NCI-H510A (cell line): ENCODE data around the gene DACH1.
"Not testable (repeated sequence)": the region's sequence is repeated elsewhere in the genome, so short reads cannot be mapped to it uniquely, and the experiment has no call there.

Experiments used
- DNase-seq: peaks from one replicate; lab custom pipeline; 2025; lab: John Stamatoyannopoulos, UW

Gene DACH1

DNA sequence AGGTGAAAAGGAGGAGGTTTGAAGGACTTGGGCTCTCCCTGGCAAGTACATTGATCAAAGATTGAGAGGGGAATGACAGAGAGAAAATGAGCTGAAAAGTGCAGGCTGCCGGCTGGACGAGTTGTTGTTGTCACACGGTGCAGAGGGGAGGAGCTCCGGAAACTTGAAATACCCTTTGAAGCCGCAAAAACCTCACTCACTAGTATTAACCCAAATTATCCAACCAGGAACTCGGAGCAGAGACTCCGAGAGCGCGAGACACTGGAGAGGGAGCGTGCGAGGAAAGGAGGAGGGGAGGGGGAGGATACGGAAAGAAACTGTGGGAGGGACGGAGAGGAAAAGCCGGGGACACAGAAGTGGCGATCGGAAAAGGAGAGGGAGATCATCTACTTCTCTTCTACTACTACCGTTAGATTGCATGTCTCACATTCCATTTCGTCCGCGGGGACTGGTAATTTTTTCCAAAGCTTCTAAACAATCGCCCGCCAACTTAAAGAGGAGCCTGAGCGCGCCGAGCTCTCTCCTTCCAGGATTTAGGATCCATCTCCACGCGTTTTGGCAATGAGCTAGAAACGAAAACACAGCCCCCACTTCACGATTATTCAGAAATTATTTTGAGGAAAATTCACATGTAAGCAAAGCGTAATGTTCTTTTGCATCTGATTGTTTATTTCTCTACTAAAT, at the start of gene DACH1:
TSS of gene DACH1 (minus strand) at position 74 of the 684 bp plus-strand sequence.
- no peak for DNase-seq

DNA sequence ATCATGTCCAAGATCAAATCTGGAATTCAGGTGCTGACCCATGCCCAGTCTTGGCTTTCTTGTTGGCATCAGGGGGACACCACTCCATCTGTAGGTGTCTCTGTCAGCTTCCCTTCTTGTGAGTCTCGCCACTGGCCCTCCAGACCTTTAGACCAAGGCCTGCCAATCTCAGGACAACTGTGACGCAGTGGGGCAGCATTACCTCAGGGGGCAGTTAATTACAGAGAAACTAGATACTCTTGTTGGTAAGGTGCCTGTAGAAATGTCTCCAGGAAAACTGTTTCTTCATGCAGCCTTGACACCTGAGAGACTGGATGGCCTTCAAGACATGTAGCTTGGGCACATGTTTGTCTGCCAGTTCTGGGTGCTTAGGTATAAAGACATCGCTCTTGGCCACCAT, 46.7 kb upstream of the DACH1 start:
- no peak for DNase-seq

DNA sequence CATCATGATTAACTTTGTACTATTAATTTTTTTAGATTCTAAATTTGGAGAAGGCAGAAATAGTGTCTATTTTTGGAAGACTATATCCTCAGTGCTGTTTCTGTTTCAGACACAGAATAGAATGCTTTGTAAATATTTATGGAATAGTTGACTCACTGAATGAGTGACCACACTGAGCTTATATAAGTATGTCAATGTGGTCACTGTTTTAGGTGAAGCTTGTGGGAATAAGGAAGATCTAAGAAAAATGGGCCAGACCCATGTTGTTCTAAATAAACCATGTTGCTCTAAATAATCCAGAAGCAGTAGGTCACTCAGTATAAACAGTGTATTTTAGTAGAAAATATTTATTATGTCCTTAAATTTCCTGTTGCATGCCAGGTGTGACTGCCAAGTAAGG, 45.5 kb upstream of the DACH1 start:
- DNase-seq, result no peak

DNA sequence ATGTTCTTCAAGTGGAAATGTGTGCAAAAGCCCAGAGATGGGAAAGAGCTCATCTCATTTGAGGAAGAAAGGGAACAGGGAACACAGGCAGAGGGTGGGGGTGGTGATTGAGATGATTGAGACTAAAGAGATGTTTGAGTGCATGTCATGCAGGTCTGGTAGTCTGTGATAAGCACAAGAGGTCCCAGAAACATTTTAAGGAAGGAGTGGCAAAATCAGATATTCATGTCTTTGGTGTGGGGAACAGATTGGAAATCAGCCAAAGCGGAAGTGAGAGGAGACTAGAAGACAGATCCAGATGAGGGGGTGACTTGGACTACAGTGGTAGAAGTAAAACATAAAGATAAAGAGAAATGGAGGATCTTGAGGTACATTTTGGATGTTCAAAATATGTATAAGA, 39.4 kb upstream of the DACH1 start:
- DNase-seq, result no peak

DNA sequence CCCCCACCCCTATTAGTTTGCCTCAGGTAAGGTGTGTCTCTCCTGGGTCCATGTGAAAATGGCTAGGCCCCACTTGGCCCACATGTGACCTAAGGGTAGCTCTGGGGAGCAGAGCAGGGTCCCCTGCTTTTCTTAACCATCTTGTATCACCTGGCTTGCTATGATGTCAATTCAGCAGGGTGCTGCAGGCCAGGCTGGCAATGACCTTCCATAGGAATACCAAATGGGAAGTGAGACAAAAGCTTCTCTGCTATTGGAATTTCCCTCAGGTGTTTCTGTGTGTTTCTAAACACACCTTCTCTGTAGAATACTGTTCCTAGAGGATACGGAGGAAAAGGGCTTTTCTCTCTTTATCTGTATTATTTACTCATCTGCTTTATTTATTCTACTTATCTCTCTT, 35.7 kb upstream of the DACH1 start:
- DNase-seq, result no peak

DNA sequence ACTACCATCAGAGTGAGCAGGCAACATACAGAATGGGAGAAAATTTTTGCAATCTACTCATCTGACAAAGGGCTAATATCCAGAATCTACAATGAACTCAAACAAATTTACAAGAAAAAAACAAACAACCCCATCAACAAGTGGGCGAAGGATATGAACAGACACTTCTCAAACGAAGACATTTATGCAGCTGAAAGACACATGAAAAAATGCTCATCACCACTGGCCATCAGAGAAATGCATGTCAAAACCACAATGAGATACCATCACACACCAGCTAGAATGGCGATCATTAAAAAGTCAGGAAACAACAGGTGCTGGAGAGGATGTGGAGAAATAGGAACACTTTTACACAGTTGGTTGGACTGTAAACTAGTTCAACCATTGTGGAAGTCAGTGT, 26.5 kb upstream of the DACH1 start:
- not testable (repeated sequence) for DNase-seq

DNA sequence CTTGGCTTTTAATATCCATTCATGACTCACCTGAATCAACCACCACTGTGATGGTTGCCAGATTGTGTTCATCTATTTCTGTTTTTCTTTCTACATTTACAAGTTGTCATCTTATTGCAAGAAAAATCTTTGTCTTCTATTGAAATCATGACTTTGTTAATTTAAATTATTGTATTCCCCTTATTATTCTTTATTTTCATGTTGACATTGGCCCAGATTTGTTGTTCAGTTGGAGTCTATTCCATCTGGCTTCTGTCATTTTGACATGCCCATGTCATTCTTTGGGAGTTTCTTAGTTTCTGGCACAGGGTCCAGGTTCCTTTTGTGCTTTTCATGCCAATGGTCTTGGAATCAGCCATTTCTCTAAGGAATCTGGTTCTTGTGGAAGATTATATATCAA, 19.9 kb upstream of the DACH1 start:
- no peak for DNase-seq

DNA sequence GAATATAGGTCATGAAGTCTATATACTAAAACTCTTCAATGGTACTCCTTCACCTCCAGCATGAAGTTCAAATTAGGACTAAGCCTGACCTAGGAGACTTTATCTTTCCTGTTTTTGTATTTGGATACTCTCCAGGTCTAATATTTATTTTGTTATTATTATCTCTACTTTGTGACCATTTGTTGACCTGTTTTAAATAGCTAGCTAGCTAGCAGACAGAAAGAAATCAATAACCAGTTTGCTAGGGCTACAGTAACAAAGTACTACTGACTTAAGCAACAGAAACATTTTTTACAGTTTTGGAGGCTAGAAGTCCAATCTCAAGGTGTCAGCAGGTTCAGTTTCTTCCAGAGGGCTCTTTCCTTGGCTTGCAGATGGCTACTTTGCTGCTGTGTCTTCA, 15.1 kb upstream of the DACH1 start:
- no peak for DNase-seq

DNA sequence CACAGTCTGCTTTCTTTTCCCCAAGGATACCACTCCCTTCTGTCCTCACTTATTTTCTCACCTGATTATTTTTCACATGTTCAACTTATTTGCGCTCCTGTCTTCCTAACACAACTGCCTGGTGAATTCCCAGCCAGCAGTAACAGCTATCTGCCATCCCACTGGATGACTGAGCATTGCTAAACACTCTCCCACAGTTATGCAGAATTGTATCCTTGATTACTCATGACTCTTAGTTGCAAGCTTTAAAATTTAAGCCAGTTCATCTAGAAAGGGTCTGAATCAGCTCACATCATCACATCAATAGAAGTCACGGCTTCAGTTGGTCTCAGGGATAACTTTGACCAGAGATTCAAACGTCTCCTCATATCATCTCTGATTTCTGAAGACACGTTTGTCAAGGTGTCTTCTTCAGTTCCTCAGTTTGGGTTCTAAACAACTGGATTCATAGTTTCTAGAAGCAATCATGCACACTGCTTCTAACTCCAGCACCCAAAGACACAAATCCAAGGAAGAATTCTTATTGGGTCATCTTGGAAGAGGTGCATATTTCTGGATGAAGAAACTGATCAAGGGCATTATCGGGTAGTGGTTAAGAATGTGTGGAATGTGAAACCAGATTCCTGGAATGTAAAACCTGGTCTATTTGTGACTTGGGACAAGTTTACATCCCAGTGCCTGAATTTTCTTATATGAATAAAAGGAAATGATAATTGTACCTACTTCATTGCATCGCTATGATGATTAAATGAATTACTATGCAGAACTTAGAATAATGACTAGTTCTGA, 13.9 kb upstream of the DACH1 start:
- DNase-seq, result no peak

DNA sequence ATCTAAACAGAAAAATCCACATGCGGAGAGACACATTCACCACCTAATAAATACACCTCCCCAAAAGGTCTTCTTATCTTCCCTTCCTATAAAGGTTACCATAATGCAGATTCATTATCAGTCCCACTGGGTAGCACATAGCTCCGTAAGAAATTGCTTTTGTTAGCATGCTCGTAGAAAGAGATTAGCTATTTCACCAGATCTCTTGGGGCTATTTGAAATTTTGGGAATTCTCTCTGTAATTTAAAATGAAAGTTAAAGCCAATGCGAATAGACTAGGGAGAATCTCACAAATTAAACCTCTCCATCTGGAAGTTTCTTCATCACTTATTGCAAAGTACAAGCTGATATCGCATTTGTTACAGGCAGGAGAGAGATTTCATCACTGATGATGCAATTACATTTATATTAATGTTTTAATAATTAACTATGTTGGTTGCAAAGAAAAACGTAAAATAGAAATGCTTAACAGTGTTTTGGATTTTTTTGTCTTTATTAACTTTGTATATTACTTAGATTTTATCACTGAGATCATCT, 12.9 kb upstream of the DACH1 start:
- no peak for DNase-seq

DNA sequence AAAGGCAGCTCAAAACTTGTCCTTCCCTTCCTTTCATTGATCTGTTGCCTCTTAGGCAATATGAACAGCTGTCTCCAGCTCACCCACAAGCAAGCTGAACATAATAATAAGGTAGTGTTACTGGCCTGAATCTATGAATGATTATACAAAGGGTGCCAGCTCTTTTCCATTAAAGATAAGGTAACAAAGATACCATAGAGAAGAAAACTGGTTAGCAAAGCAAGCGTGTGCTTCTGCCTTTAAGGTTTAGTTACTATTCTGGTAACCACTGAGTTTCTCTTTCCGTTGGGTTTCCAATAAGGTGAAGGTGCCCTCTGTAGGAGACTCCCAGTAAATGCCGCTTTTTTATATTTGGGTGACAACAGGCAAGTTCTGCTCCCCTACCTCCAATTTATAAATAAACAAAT, 12.1 kb upstream of the DACH1 start:
- DNase-seq, result no peak

DNA sequence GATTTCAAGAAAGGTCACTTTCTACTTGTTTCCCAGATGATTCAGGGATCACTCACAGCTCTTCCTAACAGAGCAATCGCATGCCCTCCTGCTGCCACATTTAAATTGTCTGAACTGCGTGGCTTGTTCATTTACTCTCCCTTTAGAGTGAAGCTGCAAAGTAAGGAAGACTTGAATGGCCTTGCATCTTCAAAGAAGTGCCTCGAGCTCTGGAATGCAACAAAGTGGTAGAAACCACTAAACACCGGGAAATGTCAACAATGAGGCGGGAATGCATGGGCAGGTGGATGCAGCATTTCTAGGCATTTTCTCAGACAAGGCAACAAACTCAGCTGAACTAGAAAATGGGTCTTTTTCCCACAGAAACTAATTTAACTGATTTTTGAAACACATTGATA, 10.3 kb upstream of the DACH1 start:
- no peak for DNase-seq

DNA sequence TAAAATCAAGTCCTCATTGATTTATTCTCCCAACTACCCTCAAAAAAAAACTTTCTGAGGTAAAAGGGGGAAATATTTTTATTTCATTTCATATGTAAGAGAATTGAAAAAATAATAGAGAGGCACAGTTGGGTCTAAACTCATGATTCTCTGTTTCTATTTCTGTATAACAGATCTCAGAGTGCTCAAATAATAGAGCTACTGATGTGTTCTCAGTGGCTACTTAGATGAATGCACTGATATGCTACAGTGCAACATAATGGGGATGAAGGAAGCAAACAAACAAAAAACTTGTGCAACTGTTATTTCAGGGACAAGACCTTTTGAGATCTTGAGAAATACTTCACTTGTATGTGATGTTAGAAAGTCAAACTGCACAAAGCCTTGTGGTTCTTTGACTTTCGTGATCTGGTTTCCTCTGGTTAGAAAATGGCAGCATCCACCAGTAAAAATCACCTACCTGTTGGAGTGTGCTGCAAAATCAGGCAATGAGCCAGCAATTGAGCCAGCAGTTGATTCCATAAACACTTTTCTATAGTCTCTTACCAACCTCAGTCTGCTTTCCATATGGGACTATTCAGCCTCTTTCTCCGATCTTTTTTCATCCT, 9.7 kb upstream of the DACH1 start:
- no peak for DNase-seq

DNA sequence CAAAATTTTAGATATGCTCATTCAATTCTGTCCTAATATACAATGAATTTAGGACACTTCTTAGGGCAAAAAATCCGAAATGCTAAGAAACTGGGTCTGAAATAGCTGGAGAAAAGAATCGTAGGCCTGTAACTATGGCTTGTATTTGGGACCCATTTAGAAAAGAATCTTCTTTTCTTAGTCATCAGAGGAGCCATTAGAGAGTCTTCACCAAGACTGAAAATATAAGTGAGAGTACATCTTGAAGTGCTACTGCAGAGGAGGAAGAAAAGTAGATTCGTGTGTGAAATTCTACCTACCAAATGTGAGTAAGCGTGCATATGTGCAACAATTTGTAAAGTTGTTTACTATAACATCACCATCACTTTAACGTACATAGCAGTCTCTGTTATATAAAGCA, 8.8 kb upstream of the DACH1 start:
- DNase-seq, result no peak

DNA sequence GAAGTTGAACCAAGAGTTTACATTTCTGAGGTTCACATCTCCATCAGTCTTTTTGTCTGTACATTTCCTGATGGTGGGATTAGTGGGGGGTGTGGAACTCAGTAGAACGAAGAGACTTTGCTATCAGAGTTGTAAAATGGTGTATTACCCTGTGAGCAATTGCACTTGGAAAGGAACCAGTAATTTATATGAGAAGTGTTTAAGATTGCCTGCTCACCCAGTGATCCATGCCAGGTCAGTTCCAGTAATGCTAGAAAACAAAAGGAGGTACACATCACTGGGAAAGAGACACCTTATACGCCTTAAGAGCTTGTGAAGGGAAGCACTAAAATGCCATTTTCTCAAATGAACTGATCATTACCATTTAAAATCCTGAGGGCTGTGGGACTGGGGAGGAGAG, 7.5 kb upstream of the DACH1 start:
- no peak for DNase-seq

DNA sequence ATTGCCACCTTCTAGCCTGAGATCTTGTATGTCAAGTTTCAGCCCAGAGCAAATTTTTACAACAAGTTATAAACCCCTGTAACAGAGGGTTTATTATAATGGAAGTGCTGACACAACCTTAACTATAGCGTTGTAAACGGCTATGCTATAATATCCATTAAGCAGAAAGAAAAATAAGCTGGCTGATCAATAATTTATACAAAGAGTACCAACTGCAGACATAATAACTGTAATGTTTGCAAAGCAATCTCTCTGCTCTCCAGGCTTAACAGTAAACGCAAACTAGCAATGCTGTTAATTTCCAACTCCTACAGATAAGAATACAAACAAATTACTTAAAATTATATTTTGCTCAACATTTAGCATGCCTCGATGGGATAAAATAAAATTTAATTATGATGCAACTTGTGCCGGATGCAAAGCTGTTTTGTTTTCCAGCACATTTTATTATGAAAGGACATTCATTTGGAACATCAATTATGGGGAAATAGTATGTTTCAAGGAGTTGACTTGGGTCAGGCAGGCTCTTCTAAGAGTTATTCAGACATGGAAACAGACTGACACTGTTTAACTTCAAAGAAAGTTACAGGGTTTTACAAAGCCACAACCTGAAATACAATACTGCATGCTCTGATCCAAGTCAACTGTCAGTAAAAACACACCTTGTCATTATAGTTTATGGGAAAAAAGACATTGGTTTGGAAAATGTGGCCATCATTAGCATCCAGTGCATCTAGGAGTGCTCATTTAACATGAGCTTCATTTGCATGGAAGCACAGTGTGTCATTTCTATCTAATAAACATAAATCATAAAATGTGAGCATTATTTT, 6.6 kb upstream of the DACH1 start:
- DNase-seq, result no peak

DNA sequence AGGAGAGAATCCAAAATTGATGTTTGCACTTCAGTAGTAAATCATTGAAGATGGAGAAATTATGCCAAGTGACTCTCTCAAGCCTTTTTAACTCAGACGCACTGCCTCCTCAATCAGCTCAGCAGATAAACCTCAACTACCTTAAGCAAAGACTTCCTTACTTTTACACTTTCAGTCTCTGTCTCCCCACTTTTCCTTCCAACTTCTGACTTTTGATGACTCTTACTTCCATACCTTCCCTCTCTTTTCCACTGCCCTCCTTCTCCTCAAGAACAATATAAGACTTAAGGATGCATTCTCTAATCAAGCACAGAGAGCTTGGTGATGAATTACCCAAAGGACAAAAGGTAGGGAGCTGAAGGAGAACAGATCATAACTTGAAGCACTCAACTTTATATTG, 4.8 kb upstream of the DACH1 start:
- DNase-seq, result no peak

DNA sequence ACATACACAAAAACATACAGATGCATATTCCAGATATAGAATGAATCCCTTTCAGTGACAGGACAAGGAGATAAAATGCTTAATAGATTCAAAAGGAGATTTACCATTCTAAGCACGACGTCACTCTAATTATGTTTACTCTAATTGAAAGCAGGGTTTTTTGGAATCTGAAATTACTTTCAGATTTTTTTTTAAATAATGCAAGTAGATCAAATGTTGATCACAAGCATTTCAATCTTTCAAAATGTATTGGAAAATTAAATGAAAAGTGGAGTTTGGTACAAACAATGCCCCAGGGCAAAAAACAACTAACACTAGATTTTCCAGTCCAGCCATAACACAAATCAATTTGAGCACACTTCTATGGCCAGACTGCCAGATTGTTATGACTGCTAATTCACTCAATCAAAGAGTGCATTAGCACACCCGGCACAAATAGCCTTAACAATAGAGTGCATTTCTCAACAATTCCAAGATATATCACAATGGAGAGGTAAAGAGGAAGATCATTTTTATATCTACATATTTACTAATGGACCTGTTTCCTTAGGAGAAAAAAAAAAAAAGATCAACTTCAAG, 4.3 kb upstream of the DACH1 start:
- DNase-seq, result no peak

DNA sequence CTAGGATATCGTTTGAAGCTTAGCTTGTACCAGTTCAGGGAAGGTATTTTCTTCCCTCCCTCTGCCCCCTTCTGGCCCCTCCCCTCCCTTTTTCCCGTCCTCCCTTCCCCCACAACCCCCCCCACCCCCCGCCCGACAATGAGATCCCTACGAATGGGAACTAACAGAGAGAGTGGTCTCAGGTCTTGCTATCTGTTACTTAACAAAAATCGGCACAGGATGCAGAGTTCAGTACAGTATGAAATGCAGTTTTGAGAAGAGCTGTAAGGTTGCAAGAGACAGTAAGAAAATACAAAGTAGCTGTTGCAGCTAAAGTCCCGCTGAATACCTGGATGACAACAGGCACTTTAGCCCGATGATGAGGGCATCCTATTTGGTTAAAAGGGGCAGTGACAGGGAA, 3.1 kb upstream of the DACH1 start:
- no peak for DNase-seq

DNA sequence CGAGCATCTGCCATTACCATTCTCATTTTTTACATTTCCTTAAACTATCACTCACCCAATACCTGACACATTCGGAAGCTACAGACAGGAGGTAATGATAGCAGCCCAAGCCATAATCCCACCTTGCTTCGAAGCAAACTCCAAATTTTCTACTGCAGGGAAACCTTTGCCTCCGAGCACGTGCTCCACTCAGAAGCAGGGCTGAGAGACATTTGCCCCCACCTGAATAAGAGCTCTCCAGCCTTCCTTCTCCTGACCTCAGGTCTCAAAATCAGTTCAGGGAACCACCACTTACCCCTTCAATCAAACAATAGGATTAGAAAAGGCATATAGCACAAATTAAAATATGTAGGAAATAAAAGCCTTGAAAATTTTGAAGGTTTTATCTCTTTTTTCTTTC, 2.3 kb upstream of the DACH1 start:
- DNase-seq, result no peak

DNA sequence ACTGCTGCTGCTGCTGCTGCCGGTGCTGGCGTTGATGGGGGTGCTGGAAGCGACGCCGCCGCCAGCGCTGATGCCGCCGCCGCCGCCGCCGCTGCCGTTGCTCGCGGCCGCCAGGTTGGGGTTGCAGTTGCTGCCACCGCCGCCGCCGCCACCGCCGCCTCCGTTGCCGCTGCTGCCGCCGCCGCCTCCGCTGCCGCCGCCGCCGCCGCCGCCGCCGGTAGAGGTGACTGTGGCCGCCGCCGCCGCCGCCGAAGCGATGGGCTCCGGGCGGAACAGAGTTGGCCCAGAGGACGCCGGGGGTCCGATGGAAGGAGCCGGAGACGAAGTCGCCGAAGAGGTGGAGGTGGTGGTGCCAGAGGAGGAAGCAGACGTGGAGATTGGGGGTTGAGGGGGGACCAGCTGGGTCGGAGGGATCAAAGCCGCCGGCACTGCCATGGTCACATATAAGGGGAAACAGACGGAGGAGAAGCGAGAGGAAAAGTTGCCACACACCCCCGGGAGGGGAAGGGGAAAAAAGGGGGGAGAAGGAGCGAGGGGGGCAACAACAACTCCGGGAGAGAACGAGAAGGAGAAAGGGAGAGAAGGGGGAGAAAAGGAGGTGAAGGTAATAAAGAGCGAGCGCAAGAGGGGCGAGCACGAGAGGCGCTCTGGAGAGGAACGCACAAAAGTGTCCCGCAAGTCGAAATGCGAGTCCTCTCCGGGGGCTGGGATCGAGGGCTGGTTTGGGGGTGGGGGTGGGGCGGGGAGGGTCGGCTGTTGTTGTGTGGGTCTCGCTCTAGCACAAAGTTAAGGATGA, 471 bp downstream of the DACH1 start:
- no peak for DNase-seq
